Heart left ventricle (tissue), 16 donors: ENCODE measurements around the gene ADAD1. TPM values are rescaled to one million over a fixed set of nuclear protein-coding genes. Genes with fewer than 3 reads are reported as not detected.

Experiments used
- ATAC-seq, 4 donors: fragments of 200-7000 bp; cut with Tn5 transposase; one replicate each; pipeline ENCODE4 v1.9.1; 2020 to 2022; ENCODE audit warnings: moderate library complexity in 4 of 4, mild to moderate bottlenecking in 3 of 4, moderate number of reproducible peaks in 1 of 4
- DNase-seq, 5 donors: peaks; one replicate each; pipeline ENCODE4 v3.0.0-alpha.2; 2020
- H3K27ac ChIP-seq, 12 donors: fragments of 200-600 bp; sonication (generic) in 4 of 12; one replicate each; pipeline versions ENCODE4 v1.5.0 to v1.8.0; 2016 to 2022; ENCODE audit warnings: mild to moderate bottlenecking in 2 of 12
- H3K27me3 ChIP-seq, 9 donors: fragments of 200-600 bp; sonication (generic) in 2 of 9; one replicate each; pipeline versions ENCODE4 v1.5.1 to v1.8.0; 2016 to 2022; ENCODE audit warnings: mild to moderate bottlenecking in 3 of 9
- H3K36me3 ChIP-seq, 9 donors: fragments of 200-600 bp; sonication (generic) in 2 of 9; one replicate each; pipeline versions ENCODE4 v1.5.0 to v1.8.0; 2018 to 2022; ENCODE audit warnings: mild to moderate bottlenecking in 2 of 9
- H3K4me1 ChIP-seq, 12 donors: fragments of 200-600 bp; sonication (generic) in 4 of 12; one replicate each; pipeline versions ENCODE4 v1.5.0 to v1.8.0; 2016 to 2022; ENCODE audit warnings: mild to moderate bottlenecking in 3 of 12
- H3K4me3 ChIP-seq, 12 donors: fragments of 200-600 bp; sonication (generic) in 4 of 12; one replicate each; pipeline versions ENCODE4 v1.5.0 to v1.8.0; 2017 to 2022; ENCODE audit warnings: mild to moderate bottlenecking in 9 of 12, moderate library complexity in 4 of 12
- H3K9me3 ChIP-seq, 12 donors: fragments of 200-600 bp; sonication (generic) in 4 of 12; one replicate each; pipeline versions ENCODE4 v1.5.0 to v1.8.0; 2016 to 2022; ENCODE audit warnings: mild to moderate bottlenecking in 1 of 12
- POLR2A ChIP-seq, 2 donors: fragments of 450-650 bp; IDR thresholded peaks; one replicate each; pipeline ENCODE4 v1.6.1; 2017; ENCODE audit warnings: antibody characterized with exemption in 2 of 2, mild to moderate bottlenecking in 2 of 2, moderate library complexity in 2 of 2
- WGBS, 4 donors: extraction: QIAGEN DNeasy Blood & Tissue Kit in 2 of 4; methylation state at CpG; one replicate each; pipeline versions ENCODE4 v1.1.5 to v1.1.7; 2013 to 2018; 5-methylcytosine and 5-hydroxymethylcytosine counted together
- intact Hi-C, 10 donors: fragments of 100-400 bp; cut with DNase I; formaldehyde crosslinking; loops; one replicate each; pipeline versions ENCODE4 v1.11.1 to v1.14.2; 2022
- polyA plus RNA-seq, 2 donors: library from polyadenylated mRNA; stranded (reverse); fragments of 200-250 nt; gene quantifications; one replicate each; pipeline ENCODE4 v1.2.3, GENCODE V29; 2013
- total RNA-seq, 9 donors: library from RNA; depleted of rRNA in 2 of 9; stranded (reverse); fragments of >200 nt in 2 of 9; fragmentation: NEBNext Ultra II Directional in 3 of 9; extraction: Animal tissue kit (Norgen Biotek cat#: 25700) in 3 of 9; gene quantifications; one replicate each; pipeline versions ENCODE4 v1.1.0 to v1.2.4, GENCODE V29; 2016 to 2023
- TF ChIP-seq, protein P1 (sequence below), 12 donors: fragments of 200-600 bp; sonication (generic) in 4 of 12; IDR thresholded peaks; one replicate each; pipeline versions ENCODE4 v1.5.0 to v1.8.0; 2018 to 2022; ENCODE audit warnings: antibody characterized with exemption in 12 of 12, mild to moderate bottlenecking in 5 of 12
- donor health status: ischemic (EF 13 %, LVEDD 7.1; RV severe dilation, severe dysfunction).
- donor health status: healthy with polysubstance abuse.
- donor health status: DM: no; HTN: yes; CAD: no.
- donor health status: DM: no; HTN: no; CAD: no.
- donor health status: ischemic (EF 25% LVEDD 6.9; RV normal size, moderate dysfunction).
- donor health status: ischemic (EF 25% LVEDD 5.7; RV mildly dilated, moderate dysfunction).
- donor health status: healthy.
- donor health status: DM: yes; HTN: yes; CAD: no.
- donor health status: ischemic (EF 35%, LVEDD 5.7; RV mildly dilated, moderate dysfunction).
- donor health status: nonischemic (EF 11% LVEDD 7.7; RV severe dilation, severe dysfunction).
- donor health status: DM: yes; HTN: yes; CAD: no.
- donor health status: PGD.
- donor health status: ischemic (EF 29% LVEDD 5.4; RV normal size, mild dysfunction).
- donor health status: nonischemic (EF 23%, LVEDD 6.1; RV moderate dilation, normal function).

Gene ADAD1
- total and polyA plus RNA-seq, 11 donors: not detected

GRCh38 chr4:122379239-122379638, 428 bp downstream of the ADAD1 start:
- no peak overlapping the region for H3K4me3 ChIP-seq
- intact Hi-C loops: no loop called here
- ATAC-seq (no peak), DNase-seq (peak in 1 of 5 donors; percentile 35)
- H3K27me3 ChIP-seq: no peaks in the 10 kb centered on the region
- no peaks in the 10 kb centered on the region for H3K36me3 ChIP-seq
- H3K27ac ChIP-seq: no peak overlapping the region
- TF ChIP-seq POLR2A (IDR thresholded peaks at IDR 0.05): no peak
- TF ChIP-seq, protein P1, sequence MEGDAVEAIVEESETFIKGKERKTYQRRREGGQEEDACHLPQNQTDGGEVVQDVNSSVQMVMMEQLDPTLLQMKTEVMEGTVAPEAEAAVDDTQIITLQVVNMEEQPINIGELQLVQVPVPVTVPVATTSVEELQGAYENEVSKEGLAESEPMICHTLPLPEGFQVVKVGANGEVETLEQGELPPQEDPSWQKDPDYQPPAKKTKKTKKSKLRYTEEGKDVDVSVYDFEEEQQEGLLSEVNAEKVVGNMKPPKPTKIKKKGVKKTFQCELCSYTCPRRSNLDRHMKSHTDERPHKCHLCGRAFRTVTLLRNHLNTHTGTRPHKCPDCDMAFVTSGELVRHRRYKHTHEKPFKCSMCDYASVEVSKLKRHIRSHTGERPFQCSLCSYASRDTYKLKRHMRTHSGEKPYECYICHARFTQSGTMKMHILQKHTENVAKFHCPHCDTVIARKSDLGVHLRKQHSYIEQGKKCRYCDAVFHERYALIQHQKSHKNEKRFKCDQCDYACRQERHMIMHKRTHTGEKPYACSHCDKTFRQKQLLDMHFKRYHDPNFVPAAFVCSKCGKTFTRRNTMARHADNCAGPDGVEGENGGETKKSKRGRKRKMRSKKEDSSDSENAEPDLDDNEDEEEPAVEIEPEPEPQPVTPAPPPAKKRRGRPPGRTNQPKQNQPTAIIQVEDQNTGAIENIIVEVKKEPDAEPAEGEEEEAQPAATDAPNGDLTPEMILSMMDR (IDR thresholded peaks at IDR 0.05): no peak
- 96 to 97% (median 96%) methylated on average over 42 to 44 of the region's 44 CpGs for WGBS, 4 donors
- no peaks in the 10 kb centered on the region for H3K9me3 ChIP-seq
- no peaks in the 10 kb centered on the region for H3K4me1 ChIP-seq

DNA sequence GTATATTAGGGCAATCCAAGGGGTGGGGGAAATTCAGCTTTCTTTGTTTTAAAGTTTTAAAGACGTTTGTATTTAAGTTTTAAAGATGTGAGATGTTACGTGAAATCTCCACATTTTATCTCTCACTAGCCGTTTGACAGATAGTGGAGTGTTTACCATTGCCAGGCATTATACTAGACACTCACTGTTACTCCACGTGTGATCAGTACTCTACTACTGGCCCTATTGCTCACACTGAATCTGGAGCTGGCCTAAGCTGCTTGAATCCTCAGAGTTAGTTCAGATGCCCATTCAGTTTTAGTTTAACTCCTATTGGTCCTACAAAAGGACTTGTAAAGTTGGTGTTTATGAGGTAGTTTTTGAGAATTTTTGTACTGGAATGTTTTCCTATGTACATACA, 4.5 kb downstream of the ADAD1 start:
- no peaks in the 10 kb centered on the region for H3K4me1 ChIP-seq
- no peak overlapping the region for H3K27ac ChIP-seq
- H3K36me3 ChIP-seq: no peaks in the 10 kb centered on the region
- peaks cover 0 to 29% (median under 1%) of the 10 kb centered on the region in 12 donors for H3K9me3 ChIP-seq
- DNase-seq (no peak), ATAC-seq (no peak)
- H3K27me3 ChIP-seq: no peaks in the 10 kb centered on the region
- intact Hi-C loops: no loop called here
- WGBS, 4 donors: 42 to 65% (median 61%) methylated on average over 4 of the region's 4 CpGs
- TF ChIP-seq, protein P1 (IDR thresholded peaks at IDR 0.05): no peak
- no peak for TF ChIP-seq POLR2A (IDR thresholded peaks at IDR 0.05)
- no peak overlapping the region for H3K4me3 ChIP-seq

DNA sequence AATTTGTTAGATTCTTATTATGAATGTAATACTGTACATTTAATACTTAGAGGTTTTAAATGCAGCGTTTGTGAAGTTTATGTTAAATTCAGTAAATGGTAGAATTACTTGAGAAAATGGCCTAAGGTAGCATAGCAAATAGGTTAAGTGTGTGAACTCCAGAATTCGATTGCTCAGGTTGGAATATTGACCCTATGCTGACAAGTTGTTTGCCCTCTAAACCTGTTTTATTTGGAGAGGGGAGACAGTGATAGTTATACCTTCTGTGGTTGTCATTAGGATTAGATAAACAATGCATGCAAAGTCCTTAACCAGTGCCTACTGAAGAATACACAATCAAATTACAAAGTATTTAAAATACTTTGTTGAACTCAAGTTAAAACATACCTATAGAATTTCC, 5.4 kb downstream of the ADAD1 start:
- WGBS, 4 donors: 71 to 84% (median 80%) methylated on average over 2 of the region's 2 CpGs

GRCh38 chr4:122393276-122393675, 14.5 kb downstream of the ADAD1 start:
- peaks cover 0 to 5% (median 0%) of the 10 kb centered on the region in 12 donors for H3K9me3 ChIP-seq
- no peaks in the 10 kb centered on the region for H3K36me3 ChIP-seq
- ATAC-seq (no peak), DNase-seq (no peak)
- TF ChIP-seq, protein P1 (IDR thresholded peaks at IDR 0.05): no peak
- no peak for TF ChIP-seq POLR2A (IDR thresholded peaks at IDR 0.05)
- intact Hi-C loops: no loop called here
- no peak overlapping the region for H3K27ac ChIP-seq
- 37 to 65% (median 54%) methylated on average over 1 of the region's 1 CpG for whole genome bisulfite sequencing, 4 donors
- H3K27me3 ChIP-seq: peaks cover 0 to 2% (median 0%) of the 10 kb centered on the region in 9 donors
- no peak overlapping the region for H3K4me3 ChIP-seq
- no peaks in the 10 kb centered on the region for H3K4me1 ChIP-seq

More for the DNA sequence above, 5.4 kb downstream of the ADAD1 start:
- intact Hi-C loops: no loop called here
- H3K4me3 ChIP-seq: no peak overlapping the region
- DNase-seq: no peak
- no peak overlapping the region for H3K27ac ChIP-seq
- H3K36me3 ChIP-seq: no peaks in the 10 kb centered on the region
- no peak for ATAC-seq
- H3K9me3 ChIP-seq: peaks cover 0 to 33% (median 2%) of the 10 kb centered on the region in 12 donors
- no peaks in the 10 kb centered on the region for H3K27me3 ChIP-seq
- no peak for TF ChIP-seq POLR2A (IDR thresholded peaks at IDR 0.05)
- TF ChIP-seq, protein P1 (IDR thresholded peaks at IDR 0.05): no peak
- no peaks in the 10 kb centered on the region for H3K4me1 ChIP-seq
